SK-N-SH treated with all-trans-retinoic acid at 6 μM for 48 hours (cell line): Measurements from ENCODE around the gene CEND1.

Experiments used
- CSRNP3 ChIP-seq: fragments of 250-450 bp; sonication (Bioruptor Pico); IDR thresholded peaks from 2 replicates; pipeline ENCODE4 v1.5.1; 2021; ENCODE audit warnings: mild to moderate bottlenecking, moderate library complexity
- GLIS3 ChIP-seq: fragments of 250-450 bp; sonication (Bioruptor Pico); IDR thresholded peaks from 2 replicates; pipeline ENCODE4 v1.5.0; 2020; ENCODE audit warnings: mild to moderate bottlenecking, moderate library complexity
- ISL1 ChIP-seq: fragments of 250-450 bp; sonication (Bioruptor Pico); IDR thresholded peaks from 2 replicates; pipeline ENCODE4 v2.1.2; 2022; ENCODE audit warnings: mild to moderate bottlenecking, moderate library complexity
- TOX ChIP-seq: fragments of 250-450 bp; sonication (Bioruptor Pico); IDR thresholded peaks from 2 replicates; pipeline ENCODE4 v1.8.0; 2021; ENCODE audit warnings: mild to moderate bottlenecking, moderate library complexity, borderline replicate concordance
- TSHZ2 ChIP-seq: fragments of 250-450 bp; sonication (Bioruptor Pico); IDR thresholded peaks from 2 replicates; pipeline ENCODE4 v1.5.0; 2020; ENCODE audit warnings: mild to moderate bottlenecking, moderate library complexity
- ZFP3 ChIP-seq: fragments of 250-450 bp; sonication (Bioruptor Pico); IDR thresholded peaks from 2 replicates; pipeline ENCODE4 v1.5.0; 2020; ENCODE audit warnings: mild to moderate bottlenecking, moderate library complexity
- ZFP30 ChIP-seq: fragments of 450-650 bp; formaldehyde crosslinking; IDR thresholded peaks from 2 replicates; pipeline ENCODE4 v1.5.0; 2022; ENCODE audit warnings: mild to moderate bottlenecking, moderate library complexity
- ZNF8 ChIP-seq: fragments of 450-650 bp; formaldehyde crosslinking; IDR thresholded peaks from 2 replicates; pipeline ENCODE4 v1.5.0; 2020; ENCODE audit warnings: mild to moderate bottlenecking, moderate library complexity

- TF ChIP-seq GLIS3 (CRISPR knock-in tag) = no peak
- no peak for TF ChIP-seq ZNF8 (CRISPR knock-in tag)
- no peak for TF ChIP-seq TOX
- TF ChIP-seq ZFP3 (CRISPR knock-in tag) = no peak
- no peak for TF ChIP-seq CSRNP3 (CRISPR knock-in tag)
- no peak for TF ChIP-seq ZFP30 (CRISPR knock-in tag)
- no peak for TF ChIP-seq ISL1 (CRISPR knock-in tag)
- no peak for TF ChIP-seq TSHZ2 (CRISPR knock-in tag)
Measured at GRCh38 chr11:800473-800872, 10.6 kb upstream of the CEND1 start.
